WTC11 (cell line): ENCODE results near the gene CHL1. TPM values are rescaled to one million over a fixed set of nuclear protein-coding genes. Genes with fewer than 3 reads are reported as not detected.

Experiments used
- ATAC-seq: fragments of 200-7000 bp; cut with Tn5 transposase; 2 replicates; pipeline ENCODE4 v1.10.0; 2021; ENCODE audit warnings: mild to moderate bottlenecking, moderate library complexity
- CTCF ChIA-PET: fragments of 300-600 bp; sonication (Branson Sonifier 250); formaldehyde crosslinking; loops from one replicate; lab custom pipeline; 2021; ENCODE audit warnings: antibody characterized with exemption; lab: Charles Lee
- POLR2A ChIA-PET: fragments of 350-600 bp; sonication (Branson Sonifier 250); formaldehyde crosslinking; loops from one replicate; lab custom pipeline; 2021; ENCODE audit warnings: antibody characterized with exemption; lab: Charles Lee
- DNase-seq: peaks from one replicate; pipeline ENCODE4 v3.0.0; 2021; ENCODE audit warnings: low spot score
- H3K27ac Mint-ChIP-seq: 2 replicates; pipeline ENCODE4 v1.8.0; 2021; ENCODE audit warnings: mixed read lengths
- H3K27me3 Mint-ChIP-seq: 2 replicates; pipeline ENCODE4 v1.8.0; 2021; ENCODE audit warnings: low read depth, mild to moderate bottlenecking, moderate library complexity, mixed read lengths
- H3K36me3 Mint-ChIP-seq: 2 replicates; pipeline ENCODE4 v1.8.0; 2021; ENCODE audit warnings: mixed read lengths
- H3K4me1 Mint-ChIP-seq: 2 replicates; pipeline ENCODE4 v1.8.0; 2022; ENCODE audit warnings: mixed read lengths
- H3K4me3 Mint-ChIP-seq: 2 replicates; pipeline ENCODE4 v1.8.0; 2021; ENCODE audit warnings: mild to moderate bottlenecking, moderate library complexity, mixed read lengths
- H3K9me3 Mint-ChIP-seq: 2 replicates; pipeline ENCODE4 v1.8.0; 2021; ENCODE audit warnings: mixed read lengths
- CBFB ChIP-seq: sonication (generic); formaldehyde crosslinking; IDR thresholded peaks from 2 replicates; pipeline ENCODE4 v1.8.1; 2022; ENCODE audit warnings: mild to moderate bottlenecking, low read depth, missing genetic modification reagents
- ESRRA ChIP-seq: sonication (generic); formaldehyde crosslinking; IDR thresholded peaks from 2 replicates; pipeline ENCODE4 v1.8.1; 2022; ENCODE audit warnings: mild to moderate bottlenecking, missing genetic modification reagents, borderline replicate concordance
- FOXP1 ChIP-seq: sonication (generic); formaldehyde crosslinking; IDR thresholded peaks from 2 replicates; pipeline ENCODE4 v1.8.0; 2022; ENCODE audit warnings: missing genetic modification reagents, mild to moderate bottlenecking, moderate library complexity, borderline replicate concordance
- IRF2 ChIP-seq: sonication (generic); formaldehyde crosslinking; IDR thresholded peaks from 2 replicates; pipeline ENCODE4 v1.8.0; 2022; ENCODE audit warnings: low read depth, missing genetic modification reagents, borderline replicate concordance
- MYBL2 ChIP-seq: sonication (generic); formaldehyde crosslinking; IDR thresholded peaks from 2 replicates; pipeline ENCODE4 v1.8.1; 2023; ENCODE audit warnings: mild to moderate bottlenecking, moderate library complexity, missing genetic modification reagents
- NFYB ChIP-seq: sonication (generic); formaldehyde crosslinking; conservative IDR thresholded peaks from 2 replicates; pipeline ENCODE4 v1.8.0; 2022; ENCODE audit warnings: low read depth, missing genetic modification reagents
- NR1H2 ChIP-seq: sonication (generic); formaldehyde crosslinking; IDR thresholded peaks from 2 replicates; pipeline ENCODE4 v1.9.0; 2021; ENCODE audit warnings: mild to moderate bottlenecking, moderate library complexity, missing genetic modification reagents
- NR2C2 ChIP-seq: sonication (generic); formaldehyde crosslinking; IDR thresholded peaks from 2 replicates; pipeline ENCODE4 v1.8.0; 2022; ENCODE audit warnings: mild to moderate bottlenecking, missing genetic modification reagents
- ZNF219 ChIP-seq: sonication (generic); formaldehyde crosslinking; IDR thresholded peaks from 2 replicates; pipeline ENCODE4 v1.8.0; 2023; ENCODE audit warnings: missing genetic modification reagents, mild to moderate bottlenecking, borderline replicate concordance
- ZNF317 ChIP-seq: sonication (generic); formaldehyde crosslinking; IDR thresholded peaks from 2 replicates; pipeline ENCODE4 v1.8.1; 2023; ENCODE audit warnings: low read depth, mild to moderate bottlenecking, moderate library complexity, missing genetic modification reagents, borderline replicate concordance
- total RNA-seq: library from RNA; stranded (reverse); gene quantifications from 3 replicates; pipeline ENCODE4 v1.2.3, GENCODE V29; 2021
- TF ChIP-seq, protein P1 (sequence below): sonication (generic); formaldehyde crosslinking; IDR thresholded peaks from 2 replicates; pipeline ENCODE4 v1.8.0; 2023; ENCODE audit warnings: missing genetic modification reagents, mild to moderate bottlenecking, borderline replicate concordance
- TF ChIP-seq, protein P2 (sequence below): sonication (generic); formaldehyde crosslinking; IDR thresholded peaks from 2 replicates; pipeline ENCODE4 v1.8.1; 2023; ENCODE audit warnings: mild to moderate bottlenecking, missing genetic modification reagents
- TF ChIP-seq, protein P3 (sequence below): sonication (generic); formaldehyde crosslinking; IDR thresholded peaks from 2 replicates; pipeline ENCODE4 v1.8.1; 2022; ENCODE audit warnings: mild to moderate bottlenecking, moderate library complexity, missing genetic modification reagents
- TF ChIP-seq, protein P4 (sequence below): fragments of 250-450 bp; sonication (Bioruptor Pico); IDR thresholded peaks from 2 replicates; pipeline ENCODE4 v1.9.0; 2021; ENCODE audit warnings: mild to moderate bottlenecking, borderline replicate concordance
- TF ChIP-seq, protein P5 (sequence below): fragments of 250-450 bp; sonication (Bioruptor Pico); IDR thresholded peaks from 2 replicates; pipeline ENCODE4 v1.8.0; 2021; ENCODE audit warnings: mild to moderate bottlenecking
- TF ChIP-seq, protein P6 (sequence below): sonication (generic); formaldehyde crosslinking; IDR thresholded peaks from 2 replicates; pipeline ENCODE4 v1.8.1; 2022; ENCODE audit warnings: mild to moderate bottlenecking, missing genetic modification reagents, moderate library complexity, borderline replicate concordance

The CHL1 gene
- total RNA-seq, 1 experiment from 2014 or later: not detected

DNA sequence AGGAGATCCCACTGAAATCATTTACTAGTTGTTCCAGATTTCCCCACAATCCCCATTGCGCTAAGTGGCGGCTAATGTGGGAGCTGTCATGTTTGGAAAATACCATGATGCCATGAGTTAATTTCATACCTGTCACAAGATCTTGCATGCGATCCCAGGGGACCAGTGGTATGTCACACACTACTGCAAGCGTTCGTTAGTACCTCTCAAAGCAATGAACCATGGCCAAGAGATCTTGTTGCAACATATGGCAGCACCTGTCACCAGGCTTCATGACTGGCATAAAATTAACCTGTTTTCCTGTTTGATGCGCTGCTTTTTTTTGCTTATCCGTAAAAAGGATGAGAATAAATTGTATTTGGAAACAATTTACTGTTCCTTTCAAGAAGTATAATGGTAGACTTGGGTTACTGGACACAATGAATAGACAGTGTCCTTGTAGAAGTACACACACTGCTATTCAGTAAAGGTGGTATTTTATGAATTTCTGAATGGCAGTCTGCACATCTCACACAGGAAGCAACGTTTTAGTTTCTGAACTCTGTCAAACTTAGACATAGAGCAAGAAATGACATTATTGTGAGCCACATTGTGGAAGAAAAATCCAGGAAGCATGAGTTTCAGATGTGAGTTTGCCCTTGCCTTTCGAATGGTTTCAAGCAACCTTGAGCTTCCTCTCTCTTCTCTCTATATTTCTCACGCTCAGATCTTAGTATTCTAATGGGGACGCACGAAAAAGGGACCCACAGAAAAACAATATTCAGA lies 81.9 kb downstream of the CHL1 start (continued):
- TF ChIP-seq, protein P1, sequence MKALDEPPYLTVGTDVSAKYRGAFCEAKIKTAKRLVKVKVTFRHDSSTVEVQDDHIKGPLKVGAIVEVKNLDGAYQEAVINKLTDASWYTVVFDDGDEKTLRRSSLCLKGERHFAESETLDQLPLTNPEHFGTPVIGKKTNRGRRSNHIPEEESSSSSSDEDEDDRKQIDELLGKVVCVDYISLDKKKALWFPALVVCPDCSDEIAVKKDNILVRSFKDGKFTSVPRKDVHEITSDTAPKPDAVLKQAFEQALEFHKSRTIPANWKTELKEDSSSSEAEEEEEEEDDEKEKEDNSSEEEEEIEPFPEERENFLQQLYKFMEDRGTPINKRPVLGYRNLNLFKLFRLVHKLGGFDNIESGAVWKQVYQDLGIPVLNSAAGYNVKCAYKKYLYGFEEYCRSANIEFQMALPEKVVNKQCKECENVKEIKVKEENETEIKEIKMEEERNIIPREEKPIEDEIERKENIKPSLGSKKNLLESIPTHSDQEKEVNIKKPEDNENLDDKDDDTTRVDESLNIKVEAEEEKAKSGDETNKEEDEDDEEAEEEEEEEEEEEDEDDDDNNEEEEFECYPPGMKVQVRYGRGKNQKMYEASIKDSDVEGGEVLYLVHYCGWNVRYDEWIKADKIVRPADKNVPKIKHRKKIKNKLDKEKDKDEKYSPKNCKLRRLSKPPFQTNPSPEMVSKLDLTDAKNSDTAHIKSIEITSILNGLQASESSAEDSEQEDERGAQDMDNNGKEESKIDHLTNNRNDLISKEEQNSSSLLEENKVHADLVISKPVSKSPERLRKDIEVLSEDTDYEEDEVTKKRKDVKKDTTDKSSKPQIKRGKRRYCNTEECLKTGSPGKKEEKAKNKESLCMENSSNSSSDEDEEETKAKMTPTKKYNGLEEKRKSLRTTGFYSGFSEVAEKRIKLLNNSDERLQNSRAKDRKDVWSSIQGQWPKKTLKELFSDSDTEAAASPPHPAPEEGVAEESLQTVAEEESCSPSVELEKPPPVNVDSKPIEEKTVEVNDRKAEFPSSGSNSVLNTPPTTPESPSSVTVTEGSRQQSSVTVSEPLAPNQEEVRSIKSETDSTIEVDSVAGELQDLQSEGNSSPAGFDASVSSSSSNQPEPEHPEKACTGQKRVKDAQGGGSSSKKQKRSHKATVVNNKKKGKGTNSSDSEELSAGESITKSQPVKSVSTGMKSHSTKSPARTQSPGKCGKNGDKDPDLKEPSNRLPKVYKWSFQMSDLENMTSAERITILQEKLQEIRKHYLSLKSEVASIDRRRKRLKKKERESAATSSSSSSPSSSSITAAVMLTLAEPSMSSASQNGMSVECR (CRISPR knock-in tag): no peak
- TF ChIP-seq, protein P2, sequence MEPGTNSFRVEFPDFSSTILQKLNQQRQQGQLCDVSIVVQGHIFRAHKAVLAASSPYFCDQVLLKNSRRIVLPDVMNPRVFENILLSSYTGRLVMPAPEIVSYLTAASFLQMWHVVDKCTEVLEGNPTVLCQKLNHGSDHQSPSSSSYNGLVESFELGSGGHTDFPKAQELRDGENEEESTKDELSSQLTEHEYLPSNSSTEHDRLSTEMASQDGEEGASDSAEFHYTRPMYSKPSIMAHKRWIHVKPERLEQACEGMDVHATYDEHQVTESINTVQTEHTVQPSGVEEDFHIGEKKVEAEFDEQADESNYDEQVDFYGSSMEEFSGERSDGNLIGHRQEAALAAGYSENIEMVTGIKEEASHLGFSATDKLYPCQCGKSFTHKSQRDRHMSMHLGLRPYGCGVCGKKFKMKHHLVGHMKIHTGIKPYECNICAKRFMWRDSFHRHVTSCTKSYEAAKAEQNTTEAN (CRISPR knock-in tag): no peak
- TF ChIP-seq ESRRA (CRISPR knock-in tag) (no peak), NR2C2 (CRISPR knock-in tag) (no peak), ZNF219 (CRISPR knock-in tag) (no peak), NR1H2 (CRISPR knock-in tag) (no peak), NFYB (no peak)
- TF ChIP-seq, protein P3, sequence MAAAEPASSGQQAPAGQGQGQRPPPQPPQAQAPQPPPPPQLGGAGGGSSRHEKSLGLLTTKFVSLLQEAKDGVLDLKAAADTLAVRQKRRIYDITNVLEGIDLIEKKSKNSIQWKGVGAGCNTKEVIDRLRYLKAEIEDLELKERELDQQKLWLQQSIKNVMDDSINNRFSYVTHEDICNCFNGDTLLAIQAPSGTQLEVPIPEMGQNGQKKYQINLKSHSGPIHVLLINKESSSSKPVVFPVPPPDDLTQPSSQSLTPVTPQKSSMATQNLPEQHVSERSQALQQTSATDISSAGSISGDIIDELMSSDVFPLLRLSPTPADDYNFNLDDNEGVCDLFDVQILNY (CRISPR knock-in tag): no peak
- TF ChIP-seq, protein P4, sequence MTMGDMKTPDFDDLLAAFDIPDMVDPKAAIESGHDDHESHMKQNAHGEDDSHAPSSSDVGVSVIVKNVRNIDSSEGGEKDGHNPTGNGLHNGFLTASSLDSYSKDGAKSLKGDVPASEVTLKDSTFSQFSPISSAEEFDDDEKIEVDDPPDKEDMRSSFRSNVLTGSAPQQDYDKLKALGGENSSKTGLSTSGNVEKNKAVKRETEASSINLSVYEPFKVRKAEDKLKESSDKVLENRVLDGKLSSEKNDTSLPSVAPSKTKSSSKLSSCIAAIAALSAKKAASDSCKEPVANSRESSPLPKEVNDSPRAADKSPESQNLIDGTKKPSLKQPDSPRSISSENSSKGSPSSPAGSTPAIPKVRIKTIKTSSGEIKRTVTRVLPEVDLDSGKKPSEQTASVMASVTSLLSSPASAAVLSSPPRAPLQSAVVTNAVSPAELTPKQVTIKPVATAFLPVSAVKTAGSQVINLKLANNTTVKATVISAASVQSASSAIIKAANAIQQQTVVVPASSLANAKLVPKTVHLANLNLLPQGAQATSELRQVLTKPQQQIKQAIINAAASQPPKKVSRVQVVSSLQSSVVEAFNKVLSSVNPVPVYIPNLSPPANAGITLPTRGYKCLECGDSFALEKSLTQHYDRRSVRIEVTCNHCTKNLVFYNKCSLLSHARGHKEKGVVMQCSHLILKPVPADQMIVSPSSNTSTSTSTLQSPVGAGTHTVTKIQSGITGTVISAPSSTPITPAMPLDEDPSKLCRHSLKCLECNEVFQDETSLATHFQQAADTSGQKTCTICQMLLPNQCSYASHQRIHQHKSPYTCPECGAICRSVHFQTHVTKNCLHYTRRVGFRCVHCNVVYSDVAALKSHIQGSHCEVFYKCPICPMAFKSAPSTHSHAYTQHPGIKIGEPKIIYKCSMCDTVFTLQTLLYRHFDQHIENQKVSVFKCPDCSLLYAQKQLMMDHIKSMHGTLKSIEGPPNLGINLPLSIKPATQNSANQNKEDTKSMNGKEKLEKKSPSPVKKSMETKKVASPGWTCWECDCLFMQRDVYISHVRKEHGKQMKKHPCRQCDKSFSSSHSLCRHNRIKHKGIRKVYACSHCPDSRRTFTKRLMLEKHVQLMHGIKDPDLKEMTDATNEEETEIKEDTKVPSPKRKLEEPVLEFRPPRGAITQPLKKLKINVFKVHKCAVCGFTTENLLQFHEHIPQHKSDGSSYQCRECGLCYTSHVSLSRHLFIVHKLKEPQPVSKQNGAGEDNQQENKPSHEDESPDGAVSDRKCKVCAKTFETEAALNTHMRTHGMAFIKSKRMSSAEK (CRISPR knock-in tag): no peak

DNA sequence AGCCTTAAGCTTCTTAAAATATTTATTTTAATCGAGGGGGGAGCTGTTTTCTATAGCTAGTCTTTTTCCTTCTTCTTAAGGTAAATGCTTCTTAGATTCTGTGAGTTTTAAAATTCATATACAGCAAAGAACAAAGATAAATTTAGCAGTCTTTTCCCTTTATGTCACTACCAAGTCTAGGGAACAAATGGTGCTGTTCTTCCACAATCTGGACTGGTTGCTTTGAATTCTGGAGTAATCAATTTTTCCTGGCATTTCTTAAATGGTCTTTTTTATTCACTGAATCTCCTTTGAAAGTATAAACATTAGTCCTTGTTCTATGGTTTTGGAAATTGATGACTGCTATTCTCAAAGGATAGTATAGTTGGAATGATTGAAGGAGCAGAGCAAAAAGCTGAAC lies 82.8 kb downstream of the CHL1 start:
- Mint-ChIP-seq H3K4me1 (no peaks in the 10 kb centered on the region), H3K36me3 (peaks cover 65% of the 10 kb centered on the region), H3K27ac (no peak overlapping the region), H3K4me3 (no peak overlapping the region), H3K27me3 (peaks cover 3% of the 10 kb centered on the region; the same call in 1 of the 2 replicates), H3K9me3 (peaks cover 83% of the 10 kb centered on the region)
- DNase-seq: no peak
- ATAC-seq: no peak
- CTCF ChIA-PET: no interaction called here
- TF ChIP-seq, protein P5, sequence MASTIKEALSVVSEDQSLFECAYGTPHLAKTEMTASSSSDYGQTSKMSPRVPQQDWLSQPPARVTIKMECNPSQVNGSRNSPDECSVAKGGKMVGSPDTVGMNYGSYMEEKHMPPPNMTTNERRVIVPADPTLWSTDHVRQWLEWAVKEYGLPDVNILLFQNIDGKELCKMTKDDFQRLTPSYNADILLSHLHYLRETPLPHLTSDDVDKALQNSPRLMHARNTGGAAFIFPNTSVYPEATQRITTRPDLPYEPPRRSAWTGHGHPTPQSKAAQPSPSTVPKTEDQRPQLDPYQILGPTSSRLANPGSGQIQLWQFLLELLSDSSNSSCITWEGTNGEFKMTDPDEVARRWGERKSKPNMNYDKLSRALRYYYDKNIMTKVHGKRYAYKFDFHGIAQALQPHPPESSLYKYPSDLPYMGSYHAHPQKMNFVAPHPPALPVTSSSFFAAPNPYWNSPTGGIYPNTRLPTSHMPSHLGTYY (CRISPR knock-in tag): no peak
- TF ChIP-seq ZNF317 (no peak), IRF2 (no peak), FOXP1 (CRISPR knock-in tag) (no peak), NR2C2 (CRISPR knock-in tag) (no peak), MYBL2 (no peak), CBFB (no peak), NFYB (no peak)
- TF ChIP-seq, protein P6, sequence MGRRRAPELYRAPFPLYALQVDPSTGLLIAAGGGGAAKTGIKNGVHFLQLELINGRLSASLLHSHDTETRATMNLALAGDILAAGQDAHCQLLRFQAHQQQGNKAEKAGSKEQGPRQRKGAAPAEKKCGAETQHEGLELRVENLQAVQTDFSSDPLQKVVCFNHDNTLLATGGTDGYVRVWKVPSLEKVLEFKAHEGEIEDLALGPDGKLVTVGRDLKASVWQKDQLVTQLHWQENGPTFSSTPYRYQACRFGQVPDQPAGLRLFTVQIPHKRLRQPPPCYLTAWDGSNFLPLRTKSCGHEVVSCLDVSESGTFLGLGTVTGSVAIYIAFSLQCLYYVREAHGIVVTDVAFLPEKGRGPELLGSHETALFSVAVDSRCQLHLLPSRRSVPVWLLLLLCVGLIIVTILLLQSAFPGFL: no peak
- POLR2A ChIA-PET: no interaction called here
